CD4-positive, alpha-beta memory T cell (primary cell): ENCODE measurements around the gene CLEC2B. TPM values are rescaled to one million over a fixed set of nuclear protein-coding genes. Genes with fewer than 3 reads are reported as not detected.
"Not testable (repeated sequence)": the region's sequence is repeated elsewhere in the genome, so short reads cannot be mapped to it uniquely, and the experiment has no call there.

Experiments
- CTCF ChIA-PET: fragments of 350-600 bp; sonication (Branson Sonifier 250); formaldehyde crosslinking; loops from one replicate; lab custom pipeline; 2021; ENCODE audit warnings: inconsistent platforms; ENCODE audit not compliant: partially characterized antibody; lab: Charles Lee
- POLR2A ChIA-PET: fragments of 350-600 bp; sonication (Branson Sonifier 250); formaldehyde crosslinking; loops from one replicate; lab custom pipeline; 2021; ENCODE audit not compliant: partially characterized antibody; lab: Charles Lee
- DNase-seq, 5 donors: peaks; one replicate each; pipeline versions ENCODE4 v3.0.0 to v3.0.0-alpha.2; 2020 to 2022; ENCODE audit warnings: mixed read lengths in 1 of 5
- H3K27ac ChIP-seq: one replicate; pipeline ENCODE4 v1.7.0; 2013; ENCODE audit warnings: low read depth, low read length
- H3K27me3 ChIP-seq: 2 replicates; pipeline ENCODE4 v1.7.0; 2013; ENCODE audit warnings: mild to moderate bottlenecking, low read length, moderate library complexity; ENCODE audit not compliant: insufficient read depth
- H3K36me3 ChIP-seq: 2 replicates; pipeline ENCODE4 v1.7.0; 2013; ENCODE audit warnings: mild to moderate bottlenecking, low read length, moderate library complexity; ENCODE audit not compliant: insufficient read depth
- H3K4me1 ChIP-seq: 2 replicates; pipeline ENCODE4 v1.7.0; 2013; ENCODE audit warnings: mild to moderate bottlenecking, low read length, moderate library complexity; ENCODE audit not compliant: insufficient read depth
- H3K4me3 ChIP-seq, 2 donors: one replicate each; pipeline ENCODE4 v1.7.0; 2013; ENCODE audit warnings: low read length in 2 of 2, mild to moderate bottlenecking in 1 of 2
- H3K9me3 ChIP-seq, 2 donors: one replicate each; pipeline ENCODE4 v1.7.0; 2013; ENCODE audit warnings: low read length in 2 of 2, control low read depth in 1 of 2; ENCODE audit not compliant: control insufficient read depth in 1 of 2
- H3K27ac Mint-ChIP-seq, 7 donors: one replicate each; pipeline ENCODE4 v1.8.0; 2020 to 2021; ENCODE audit warnings: mixed read lengths in 7 of 7, mild to moderate bottlenecking in 6 of 7, inconsistent platforms in 3 of 7, moderate library complexity in 3 of 7
- H3K27me3 Mint-ChIP-seq, 2 donors: one replicate each; pipeline ENCODE4 v1.8.0; 2020 to 2021; ENCODE audit warnings: mixed read lengths in 2 of 2
- H3K36me3 Mint-ChIP-seq, 2 donors: one replicate each; pipeline ENCODE4 v1.8.0; 2020 to 2021; ENCODE audit warnings: mixed read lengths in 2 of 2, inconsistent platforms in 1 of 2, mild to moderate bottlenecking in 1 of 2
- H3K4me1 Mint-ChIP-seq, 4 donors: one replicate each; pipeline ENCODE4 v1.8.0; 2020 to 2021; ENCODE audit warnings: mixed read lengths in 4 of 4, mild to moderate bottlenecking in 1 of 4
- H3K4me3 Mint-ChIP-seq, 8 donors: one replicate each; pipeline ENCODE4 v1.8.0; 2020 to 2021; ENCODE audit warnings: mixed read lengths in 8 of 8, mild to moderate bottlenecking in 7 of 8, moderate library complexity in 6 of 8, inconsistent platforms in 3 of 8
- H3K9me3 Mint-ChIP-seq, 8 donors: one replicate each; pipeline ENCODE4 v1.8.0; 2020 to 2021; ENCODE audit warnings: mixed read lengths in 8 of 8, mild to moderate bottlenecking in 5 of 8, inconsistent platforms in 3 of 8, moderate library complexity in 1 of 8
- intact Hi-C: fragments of 100-400 bp; cut with micrococcal nuclease; formaldehyde crosslinking; loops from one replicate; pipeline ENCODE4 v1.15.1; 2023
- polyA plus RNA-seq, 2 donors: library from polyadenylated mRNA; unstranded; fragments of 300-500 nt; fragmentation: Illumina TruSeq; gene quantifications; one replicate each; pipeline ENCODE4 v1.2.3, GENCODE V29; 2021
- total RNA-seq, 2 experiments: library from RNA; stranded (reverse); gene quantifications; one replicate each; pipeline ENCODE4 v1.2.3, GENCODE V29; 2021

CLEC2B gene
- total and polyA plus RNA-seq, 4 experiments from 2014 or later: 42.2 to 79.8 (median 73.6) TPM

DNA sequence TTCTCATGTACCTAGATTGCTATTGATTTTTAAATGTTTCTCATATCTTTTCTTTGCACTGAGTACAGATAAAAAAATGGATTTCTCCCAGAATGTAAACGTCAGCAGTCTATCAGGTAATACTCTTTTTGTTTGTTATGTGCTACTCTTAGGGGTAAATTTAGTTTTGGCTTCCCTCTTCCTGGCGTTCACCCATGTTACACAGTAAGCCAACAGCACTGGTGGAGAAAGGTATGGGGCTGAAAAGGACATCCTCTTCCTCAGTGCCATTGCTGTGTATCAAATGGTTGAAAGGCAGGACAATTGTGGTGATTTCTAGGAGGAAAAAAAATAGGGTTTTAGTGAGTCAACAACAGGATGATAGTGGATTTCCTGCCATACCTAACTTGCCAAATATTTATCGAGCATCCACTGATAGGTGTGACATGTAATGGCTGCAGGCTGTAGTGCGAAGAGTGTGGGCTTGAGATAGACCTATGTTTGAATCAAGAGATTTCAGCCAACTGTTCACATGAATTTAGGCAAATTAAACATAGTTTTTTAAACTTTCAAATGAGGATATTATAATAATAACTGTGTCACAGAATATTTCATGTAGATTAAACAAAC, 19.6 kb upstream of the CLEC2B start:
- CTCF ChIA-PET: no interaction called here
- DNase-seq: no peak
- Mint-ChIP-seq H3K4me3 (peak overlapping the region in 2 of 8 donors; percentile 10 to 29), H3K9me3 (peaks cover 0 to 3% (median 0%) of the 10 kb centered on the region in 8 donors), H3K36me3 (no peaks in the 10 kb centered on the region), H3K27ac (peak overlapping the region in 3 of 7 donors; percentile 49 to 76 (median 76)), H3K4me1 (peaks cover 7 to 11% (median 8%) of the 10 kb centered on the region in 4 donors), H3K27me3 (no peaks in the 10 kb centered on the region)
- Histone ChIP-seq H3K36me3 (no peaks in the 10 kb centered on the region), H3K27ac (no peak overlapping the region), H3K9me3 (no peaks in the 10 kb centered on the region), H3K27me3 (no peaks in the 10 kb centered on the region), H3K4me3 (no peak overlapping the region), H3K4me1 (peaks cover 7% of the 10 kb centered on the region)
- POLR2A ChIA-PET: interaction anchor here (1.1 kb wide), 1 partner anchor 19 kb away, joined by 3 read pairs; the partner anchor contains the start of gene CLEC2B
- intact Hi-C loops: no loop called here

DNA sequence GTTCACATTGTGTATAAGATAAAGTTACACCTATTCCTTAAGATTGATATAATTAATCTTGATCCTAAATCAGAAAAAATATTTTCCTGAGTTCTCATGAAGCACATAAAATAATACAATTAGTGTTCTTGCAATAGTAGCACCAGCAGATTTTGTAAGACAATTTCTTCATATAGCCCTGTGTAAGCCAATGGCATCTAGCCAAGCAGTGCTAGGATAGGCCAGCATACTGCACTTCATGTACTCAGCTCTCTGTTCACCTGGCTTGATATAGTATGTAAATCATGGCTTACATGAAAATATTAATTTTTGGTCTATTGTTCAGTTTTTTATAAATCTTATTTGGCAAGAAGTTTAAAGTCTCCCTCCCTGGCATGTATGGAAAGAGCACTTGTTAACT, 14.0 kb upstream of the CLEC2B start:
- DNase-seq: no peak
- Mint-ChIP-seq H3K27me3 (peaks cover 0 to 1% of the 10 kb centered on the region in 2 donors), H3K9me3 (no peaks in the 10 kb centered on the region), H3K36me3 (no peaks in the 10 kb centered on the region), H3K27ac (no peak overlapping the region), H3K4me3 (no peak overlapping the region), H3K4me1 (peaks cover 0 to 5% (median 2%) of the 10 kb centered on the region in 4 donors)
- H3K36me3 ChIP-seq: no peaks in the 10 kb centered on the region
- H3K9me3 ChIP-seq: no peaks in the 10 kb centered on the region
- POLR2A ChIA-PET: no interaction called here
- H3K27me3 ChIP-seq: no peaks in the 10 kb centered on the region
- H3K4me1 ChIP-seq: no peaks in the 10 kb centered on the region
- CTCF ChIA-PET: no interaction called here
- no peak overlapping the region for H3K27ac ChIP-seq
- no peak overlapping the region for H3K4me3 ChIP-seq
- intact Hi-C loops: no loop called here

DNA sequence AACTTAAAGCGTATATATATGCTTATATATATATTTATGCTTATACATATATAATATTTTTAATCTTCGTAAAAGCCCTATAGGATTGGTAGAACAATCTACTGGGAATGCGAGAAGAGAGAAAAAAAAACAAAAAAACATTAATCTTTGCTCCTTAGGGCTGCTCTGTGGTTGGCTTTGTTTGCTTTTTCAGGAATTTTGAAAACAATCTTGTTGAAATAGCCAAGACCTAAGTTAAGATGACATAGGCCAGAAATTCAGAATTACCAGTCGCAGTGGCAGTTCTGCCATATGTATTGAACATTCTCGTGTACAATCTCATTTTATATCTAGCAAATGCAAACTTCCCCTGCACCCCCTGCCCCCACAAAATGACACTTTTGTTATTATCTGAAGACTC, 12.8 kb upstream of the CLEC2B start:
- no peak overlapping the region for H3K4me3 ChIP-seq
- no peaks in the 10 kb centered on the region for H3K27me3 ChIP-seq
- Mint-ChIP-seq H3K4me1 (peaks cover 0 to 5% (median 3%) of the 10 kb centered on the region in 4 donors), H3K9me3 (no peaks in the 10 kb centered on the region), H3K27me3 (peaks cover 0 to 1% of the 10 kb centered on the region in 2 donors), H3K4me3 (no peak overlapping the region), H3K27ac (no peak overlapping the region), H3K36me3 (no peaks in the 10 kb centered on the region)
- no peaks in the 10 kb centered on the region for H3K4me1 ChIP-seq
- no peak overlapping the region for H3K27ac ChIP-seq
- ChIA-PET POLR2A (no interaction called here), CTCF (no interaction called here)
- H3K9me3 ChIP-seq: no peaks in the 10 kb centered on the region
- no peaks in the 10 kb centered on the region for H3K36me3 ChIP-seq
- DNase-seq: no peak
- intact Hi-C loops: no loop called here

DNA sequence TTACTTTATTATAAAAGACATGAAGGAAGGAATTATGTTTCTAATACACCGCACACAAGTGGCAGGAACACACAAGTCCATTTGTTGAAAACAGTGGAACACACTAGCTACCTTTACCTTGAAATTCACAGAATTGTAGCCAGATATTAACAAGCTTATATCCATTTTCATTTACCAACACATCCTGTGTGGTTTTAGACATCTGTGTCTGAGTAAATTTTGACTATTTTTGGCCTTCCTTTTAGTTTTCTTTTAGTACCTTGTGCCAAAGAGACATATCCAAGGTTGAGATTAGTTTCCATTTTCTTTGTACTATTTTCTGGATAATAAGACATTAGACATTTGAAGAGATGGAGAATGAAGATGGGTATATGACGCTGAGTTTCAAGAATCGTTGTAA, 12.1 kb upstream of the CLEC2B start, which contains the start of gene KLRF2:
Gene KLRF2 (plus strand): TSS at position 244 of the 400 bp plus-strand sequence. CDS start 107 bp downstream, at position 351.
- Mint-ChIP-seq H3K9me3 (no peaks in the 10 kb centered on the region), H3K27ac (no peak within 1 kb of the TSS), H3K4me1 (peaks cover 0 to 5% (median 3%) of the 10 kb centered on the region in 4 donors), H3K4me3 (no peak within 1 kb of the TSS), H3K36me3 (no peaks in the 10 kb centered on the region), H3K27me3 (peaks cover 0 to 1% of the 10 kb centered on the region in 2 donors)
- Histone ChIP-seq H3K9me3 (no peaks in the 10 kb centered on the region), H3K27me3 (no peaks in the 10 kb centered on the region), H3K36me3 (no peaks in the 10 kb centered on the region), H3K27ac (no peak within 1 kb of the TSS), H3K4me1 (no peaks in the 10 kb centered on the region), H3K4me3 (no peak within 1 kb of the TSS)
- DNase-seq: no peak
- ChIA-PET POLR2A (no interaction called here), CTCF (interaction anchor here (0.8 kb wide), 1 partner anchor 41 kb away, joined by 3 read pairs; no protein-coding TSS in a partner anchor)
- intact Hi-C loops: no loop called here

DNA sequence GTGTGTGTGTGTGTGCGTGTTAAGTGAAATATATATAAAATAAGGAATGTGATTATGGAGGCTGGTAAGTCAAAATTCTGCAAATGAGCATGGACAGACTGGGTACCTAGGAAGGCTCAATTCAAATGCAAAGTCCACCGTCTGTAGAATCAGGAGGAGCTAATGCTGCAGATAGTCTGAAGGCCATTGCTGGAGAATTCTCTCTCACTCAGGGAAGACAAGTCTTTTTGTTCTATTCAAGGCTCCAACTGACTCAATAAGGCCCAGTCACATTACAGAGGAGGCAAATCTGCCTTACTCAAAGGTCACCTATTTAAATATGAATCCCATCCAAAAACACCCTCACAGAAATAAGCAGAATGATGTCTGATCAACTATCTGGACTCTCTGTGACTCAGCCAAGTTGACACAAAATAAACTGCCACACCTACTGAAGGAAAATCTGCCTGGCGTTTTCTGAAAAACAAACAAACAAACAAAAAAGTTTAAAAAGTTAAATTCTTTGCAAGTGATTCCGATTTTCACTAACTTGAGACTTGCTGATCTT, 11.5 kb upstream of the CLEC2B start:
- intact Hi-C loops: no loop called here
- H3K4me3 ChIP-seq: no peak overlapping the region
- H3K27ac ChIP-seq: no peak overlapping the region
- no peaks in the 10 kb centered on the region for H3K36me3 Mint-ChIP-seq
- peaks cover 0 to 5% (median 3%) of the 10 kb centered on the region in 4 donors for H3K4me1 Mint-ChIP-seq
- H3K27me3 ChIP-seq: no peaks in the 10 kb centered on the region
- ChIA-PET CTCF (interaction anchor here (0.8 kb wide), 1 partner anchor 42 kb away, joined by 3 read pairs; no protein-coding TSS in a partner anchor), POLR2A (no interaction called here)
- no peaks in the 10 kb centered on the region for H3K9me3 ChIP-seq
- no peak overlapping the region for H3K27ac Mint-ChIP-seq
- peaks cover 0 to 1% of the 10 kb centered on the region in 2 donors for H3K27me3 Mint-ChIP-seq
- no peaks in the 10 kb centered on the region for H3K9me3 Mint-ChIP-seq
- no peaks in the 10 kb centered on the region for H3K4me1 ChIP-seq
- no peaks in the 10 kb centered on the region for H3K36me3 ChIP-seq
- no peak overlapping the region for H3K4me3 Mint-ChIP-seq
- no peak for DNase-seq

DNA sequence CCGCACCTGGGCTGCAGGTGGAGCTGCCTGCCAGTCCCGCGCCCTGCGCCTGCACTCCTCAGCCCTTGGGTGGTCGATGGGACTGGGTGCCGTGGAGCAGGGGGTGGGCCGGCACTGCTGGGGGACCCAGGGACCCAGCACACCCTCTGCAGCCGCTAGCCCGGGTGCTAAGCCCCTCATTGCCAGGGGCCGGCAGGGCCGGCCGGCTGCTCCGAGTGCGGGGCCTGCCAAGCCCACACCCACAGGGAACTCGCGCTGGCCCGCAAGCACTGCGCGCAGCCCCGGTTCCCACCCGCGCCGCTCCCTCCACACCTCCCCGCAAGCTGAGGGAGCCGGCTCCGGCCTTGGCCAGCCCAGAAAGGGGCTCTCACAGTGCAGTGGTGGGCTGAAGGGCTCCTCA, 7.0 kb upstream of the CLEC2B start:
- intact Hi-C loops, POLR2A ChIA-PET, H3K27me3 Mint-ChIP-seq, DNase-seq, H3K27me3 ChIP-seq, H3K9me3 ChIP-seq, H3K27ac ChIP-seq, H3K36me3 ChIP-seq, H3K4me1 ChIP-seq, H3K4me3 ChIP-seq, H3K4me1 Mint-ChIP-seq, H3K27ac Mint-ChIP-seq, H3K9me3 Mint-ChIP-seq, H3K4me3 Mint-ChIP-seq, H3K36me3 Mint-ChIP-seq: not testable (repeated sequence)
- CTCF ChIA-PET: interaction anchor here (1.7 kb wide), 1 partner anchor 7 kb away, joined by 4 read pairs; the partner anchor contains the start of gene CLEC2B

DNA sequence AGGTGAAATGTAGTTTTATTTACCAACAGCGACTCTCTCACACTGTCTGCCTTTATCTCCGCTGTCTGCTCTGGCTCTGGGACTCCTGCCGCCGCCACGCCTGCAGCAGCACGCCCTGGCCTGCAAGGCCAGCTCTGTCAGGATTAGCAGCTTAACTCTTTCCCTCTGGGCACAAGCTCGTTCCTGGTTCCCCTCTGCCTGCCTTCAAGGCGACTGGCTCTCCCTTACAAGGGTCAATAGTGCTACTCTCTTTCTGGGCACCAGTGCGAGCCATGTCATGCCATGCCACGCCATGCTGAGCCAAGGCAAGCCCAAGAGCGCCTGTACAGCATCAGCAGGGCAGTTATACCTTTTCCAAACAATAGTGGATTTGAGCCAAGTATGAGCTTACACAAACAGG, 3.6 kb upstream of the CLEC2B start:
- Mint-ChIP-seq H3K4me1 (peaks cover 2 to 21% (median 15%) of the 10 kb centered on the region in 4 donors), H3K27ac (peak overlapping the region in 1 of 7 donors; percentile 57), H3K27me3 (no peaks in the 10 kb centered on the region), H3K36me3 (peaks cover 0 to 13% of the 10 kb centered on the region in 2 donors), H3K4me3 (no peak overlapping the region), H3K9me3 (peaks cover 0 to 3% (median 0%) of the 10 kb centered on the region in 8 donors)
- H3K9me3 ChIP-seq: no peaks in the 10 kb centered on the region
- H3K27ac ChIP-seq: no peak overlapping the region
- ChIA-PET CTCF (interaction anchor here (0.7 to 2.7 kb wide), 4 partner anchors 22 to 130 kb away, joined by 3 to 8 read pairs (median 4); no protein-coding TSS in a partner anchor), POLR2A (interaction anchor here (0.8 to 1.4 kb wide), 3 partner anchors 34 to 225 kb away, joined by 3 read pairs; no protein-coding TSS in a partner anchor)
- H3K27me3 ChIP-seq: no peaks in the 10 kb centered on the region
- no peaks in the 10 kb centered on the region for H3K36me3 ChIP-seq
- no peak overlapping the region for H3K4me3 ChIP-seq
- H3K4me1 ChIP-seq: peaks cover 10% of the 10 kb centered on the region
- intact Hi-C loops: no loop called here
- no peak for DNase-seq
